Left forelimb (tissue), 1 donor: ENCODE data around the gene KLF13.

Experiments
- DNase-seq: peaks from one replicate; pipeline ENCODE4 v3.0.0-alpha.2; 2018; ENCODE audit warnings: low spot score

The KLF13 gene

GRCh38 chr15:31300208-31300661 lies 26.4 kb upstream of the KLF13 start:
- peak; percentile 65 for DNase-seq

GRCh38 chr15:31300981-31301672 lies 25.5 kb upstream of the KLF13 start:
- peak; percentile 62 for DNase-seq

- no peak for DNase-seq
Observed at GRCh38 chr15:31301673-31301990, 25.0 kb upstream of the KLF13 start.

- peak; percentile 50 for DNase-seq
Observed at GRCh38 chr15:31302029-31302657, 24.5 kb upstream of the KLF13 start.

GRCh38 chr15:31302778-31303725 lies 23.6 kb upstream of the KLF13 start:
- peak; percentile 61 for DNase-seq

DNA sequence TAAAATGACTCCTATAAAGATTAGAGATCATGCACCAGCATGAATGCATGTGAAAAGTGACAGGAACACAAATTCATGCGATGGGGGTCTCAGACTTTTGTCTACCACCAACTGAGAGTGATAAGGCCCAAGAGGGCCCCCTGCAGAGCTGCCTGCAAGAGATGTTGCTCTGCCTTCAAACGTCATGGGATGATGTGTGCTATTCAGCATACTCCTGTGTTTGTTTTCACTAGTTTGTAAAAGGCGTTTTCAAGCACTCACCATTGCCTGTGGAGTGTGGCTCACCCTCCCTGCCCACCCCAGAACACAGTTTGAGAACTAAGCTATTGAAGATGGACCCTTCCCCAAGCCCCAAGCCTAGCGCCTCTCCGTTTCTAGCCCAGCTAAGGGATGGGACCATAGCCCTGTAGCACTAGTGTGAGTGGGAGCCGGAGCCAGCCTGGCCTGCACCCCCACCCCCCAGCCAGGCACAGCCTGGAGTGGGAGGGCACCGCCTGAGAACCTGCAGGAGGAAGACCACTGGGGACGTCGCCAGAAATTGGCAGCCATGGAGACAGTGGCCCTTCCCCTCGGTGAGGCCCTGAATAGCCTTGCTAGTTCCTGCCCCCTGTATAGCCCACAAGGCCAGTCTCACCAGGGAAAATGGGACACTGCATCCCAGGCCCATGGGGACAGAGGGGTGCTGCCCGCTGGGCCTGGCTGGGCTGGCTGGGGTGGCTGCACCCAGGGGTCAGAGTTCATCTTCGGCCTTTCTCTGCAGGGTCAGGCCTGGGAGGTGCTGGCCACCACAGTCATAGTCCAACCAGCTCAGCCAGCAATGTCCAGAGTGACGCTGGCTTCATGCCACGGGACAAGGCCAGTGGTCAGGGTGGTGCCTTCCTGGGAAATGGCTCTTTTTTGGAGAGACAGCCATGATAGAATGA lies 22.6 kb upstream of the KLF13 start:
- peak; percentile 60 for DNase-seq

DNA sequence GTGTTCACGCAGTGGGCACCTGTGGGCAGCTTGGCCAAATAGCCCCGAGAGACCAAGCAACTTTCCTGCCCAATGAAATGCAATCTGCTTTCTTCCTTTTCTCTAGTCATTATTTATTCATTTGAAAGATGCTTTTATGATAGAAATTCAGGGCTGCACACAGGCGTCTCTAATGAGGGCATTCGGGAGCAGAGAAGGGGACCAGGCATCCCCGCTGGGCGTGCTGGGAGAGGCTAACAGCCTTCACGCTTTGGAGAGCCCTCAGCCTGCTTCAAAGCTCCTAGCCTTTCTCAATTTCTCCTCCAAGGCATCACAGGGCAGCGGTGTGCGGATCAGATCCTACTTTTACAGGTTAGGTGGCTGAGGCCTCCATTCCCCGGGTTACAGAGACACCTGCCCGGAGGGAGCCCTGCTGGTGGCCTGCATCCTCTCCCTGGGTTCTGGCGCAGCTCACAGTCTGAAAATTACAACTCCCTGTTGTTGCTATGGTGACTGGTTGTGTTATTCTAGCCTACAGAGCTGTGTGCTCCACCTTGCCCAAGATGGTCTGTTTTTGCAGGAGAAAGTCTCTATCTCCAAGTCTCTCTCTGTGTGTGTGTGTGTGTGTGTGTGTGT lies 21.8 kb upstream of the KLF13 start:
- no peak for DNase-seq

- no peak for DNase-seq
Observed at GRCh38 chr15:31305375-31305774, 21.3 kb upstream of the KLF13 start.

GRCh38 chr15:31305796-31306425 lies 20.7 kb upstream of the KLF13 start:
- DNase-seq = peak; percentile 58

DNA sequence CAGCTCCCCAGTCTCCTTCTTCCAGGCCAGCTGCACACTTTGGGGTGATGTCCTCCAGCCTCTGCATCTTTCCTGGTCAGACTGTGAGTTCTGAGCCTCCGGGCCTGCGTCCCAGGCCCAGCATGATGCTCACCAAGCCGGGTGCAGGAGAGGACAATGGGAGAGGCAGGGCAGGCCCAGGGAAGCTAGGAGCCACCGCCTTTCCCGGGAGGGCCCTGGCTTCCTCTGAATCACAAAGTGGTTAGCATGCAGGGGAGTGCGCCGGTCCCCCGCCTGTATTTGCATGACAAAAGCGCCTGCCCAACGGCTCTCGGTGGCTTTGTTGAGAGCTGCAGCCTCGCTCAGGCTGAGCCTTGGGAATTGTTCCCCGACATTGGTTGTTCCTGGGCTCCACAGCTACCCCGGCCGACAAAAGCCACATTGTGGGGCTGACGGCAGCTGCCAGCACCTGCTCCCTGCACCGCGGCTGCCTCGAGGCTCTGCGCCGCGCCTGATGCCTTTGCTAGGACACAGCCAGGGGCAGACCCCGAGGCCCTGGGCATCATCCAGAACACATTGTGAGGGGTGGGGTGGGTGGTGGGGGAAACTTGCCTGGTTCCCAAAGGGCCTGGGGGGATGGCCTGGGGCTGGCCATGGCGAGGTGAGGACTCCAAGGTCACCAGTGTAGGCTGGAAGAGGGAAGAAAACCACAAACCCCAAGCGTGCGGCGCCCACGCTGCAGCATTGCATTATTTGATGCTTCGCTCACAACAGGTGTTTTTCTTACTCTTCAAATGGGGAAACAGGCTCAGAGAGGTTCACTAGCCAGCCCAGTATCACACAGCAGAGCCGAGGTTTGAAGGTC lies 20.0 kb upstream of the KLF13 start:
- DNase-seq = peak; percentile 70

- DNase-seq = peak; percentile 52
Observed at GRCh38 chr15:31307270-31308184, 19.1 kb upstream of the KLF13 start.

DNA sequence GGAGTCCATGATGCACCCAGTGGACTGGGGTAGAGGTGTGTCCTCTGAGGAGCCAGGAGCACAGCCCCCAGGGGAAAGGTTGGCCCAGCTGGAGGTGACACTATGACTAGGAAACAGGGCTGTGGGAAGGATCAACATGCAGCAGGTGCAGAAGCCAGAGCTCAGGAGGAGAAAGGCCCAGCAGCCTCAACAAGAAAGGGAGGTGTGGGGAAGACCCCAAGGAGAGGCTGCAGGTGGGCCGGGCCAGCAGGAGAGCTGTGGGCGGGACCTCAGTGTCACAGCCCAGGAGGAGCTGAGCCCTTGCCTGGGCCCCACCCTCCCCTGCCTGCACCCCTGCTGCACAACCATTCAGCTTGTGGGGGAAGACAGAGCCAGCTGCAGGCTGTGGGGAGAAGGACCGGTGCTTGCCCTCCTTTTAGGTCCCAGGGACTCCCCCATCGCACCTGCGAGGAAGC lies 18.4 kb upstream of the KLF13 start:
- peak; percentile 56 for DNase-seq

DNA sequence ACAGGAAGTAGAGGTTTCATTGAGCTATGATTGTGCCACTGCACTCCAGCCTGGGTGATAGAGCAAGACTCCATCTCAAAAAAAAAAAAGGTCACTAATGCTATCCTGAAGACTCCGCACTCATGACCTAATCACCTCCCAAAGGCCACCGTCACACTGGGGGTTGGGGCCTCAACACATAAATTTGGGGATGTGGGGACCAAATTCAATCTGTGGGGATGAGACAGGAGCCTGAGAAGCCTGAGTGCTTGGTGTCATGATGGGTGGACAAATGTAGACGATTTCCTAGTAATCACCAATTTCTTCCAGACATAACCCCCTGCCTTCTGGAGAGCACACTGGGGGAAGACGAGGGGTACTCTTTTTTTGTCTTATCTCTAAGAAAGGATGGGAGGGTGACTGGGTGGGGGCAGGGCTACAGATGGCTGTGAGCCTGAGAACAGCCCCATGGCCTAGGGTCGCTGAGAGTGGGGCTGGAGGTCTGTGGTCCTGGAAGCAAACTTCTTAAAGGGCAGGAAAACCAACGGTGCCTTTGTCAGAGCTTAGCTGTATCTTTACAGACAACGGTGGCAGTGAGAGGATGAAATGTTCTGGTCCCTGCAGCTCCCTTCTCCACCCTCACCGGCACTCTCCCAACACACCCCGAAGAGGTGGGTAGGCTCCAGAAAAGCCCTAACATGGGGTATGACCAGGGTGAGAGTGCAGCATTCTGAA lies 16.6 kb upstream of the KLF13 start:
- no peak for DNase-seq

DNA sequence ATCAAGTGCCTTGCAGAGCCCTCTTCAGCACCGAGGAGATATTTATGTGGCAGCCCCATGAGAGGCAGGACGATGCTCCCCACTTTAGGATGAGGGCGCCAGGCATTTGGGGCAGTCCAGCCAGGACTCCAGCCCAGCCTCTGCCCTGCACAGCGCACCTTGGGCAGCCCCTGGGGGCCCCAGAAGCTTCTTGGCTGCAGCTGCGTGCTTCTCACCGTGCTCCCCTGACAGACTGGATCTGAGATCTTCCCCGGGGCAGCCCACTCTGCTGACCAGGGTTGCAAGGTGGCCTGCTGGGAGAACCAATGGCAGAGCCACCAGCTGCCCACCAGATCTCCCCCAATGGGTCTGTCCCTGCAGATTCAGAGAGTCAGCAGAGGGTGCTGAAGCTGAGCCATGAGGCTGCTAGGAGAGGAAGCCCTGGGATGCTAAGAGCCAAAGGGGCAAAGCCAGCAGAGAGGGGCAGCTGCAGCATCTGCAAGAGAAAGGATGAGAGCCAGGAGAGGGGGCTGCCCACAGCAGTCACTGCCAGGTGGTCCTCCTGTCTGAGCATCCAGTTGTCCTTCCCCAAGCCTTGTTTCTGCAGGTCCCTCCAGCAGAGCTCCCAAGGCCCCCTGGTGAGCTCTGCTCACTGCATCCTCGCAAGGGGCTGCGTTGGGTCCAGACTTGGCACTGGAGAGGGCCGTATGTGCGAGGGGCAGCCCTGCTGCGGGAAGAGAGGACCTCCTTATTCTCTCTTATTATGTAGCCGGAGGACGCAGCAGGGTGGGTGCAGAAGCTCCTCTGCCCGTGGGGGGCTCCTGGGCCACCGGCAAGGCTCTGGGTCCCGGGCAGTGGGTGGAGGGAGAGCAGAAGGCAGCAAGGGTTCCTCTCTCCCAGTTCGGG lies 14.7 kb upstream of the KLF13 start:
- peak; percentile 54 for DNase-seq

DNA sequence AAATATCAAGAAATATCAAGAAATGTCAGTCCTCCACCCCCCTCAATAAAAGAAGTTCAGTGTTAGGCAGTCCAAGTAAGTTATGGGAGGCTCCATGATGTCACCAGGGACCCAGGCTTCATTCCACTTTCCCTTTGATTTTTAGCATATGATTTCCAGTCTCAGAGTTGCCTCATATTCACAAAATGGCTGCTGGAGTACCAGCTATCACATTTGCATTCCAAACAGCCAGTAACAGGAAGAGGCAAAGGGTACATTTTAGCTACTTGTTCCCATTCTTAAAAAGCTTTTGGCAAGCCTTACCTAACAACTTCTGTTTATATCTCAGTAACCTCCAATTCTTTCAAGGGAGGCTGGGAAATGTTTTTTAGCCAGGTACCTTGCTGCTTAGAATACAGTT lies 13.4 kb upstream of the KLF13 start:
- DNase-seq = no peak

GRCh38 chr15:31314380-31314779 lies 12.3 kb upstream of the KLF13 start:
- peak; percentile 50 for DNase-seq
